A549 (cell line): Measurements from ENCODE around the gene B9D2.

Source experiments
- CEBPB ChIP-seq, 2 experiments: fragments of >200 bp in 1 of 2; sonication (Bioruptor Twin) in 1 of 2; formaldehyde crosslinking in 1 of 2; IDR thresholded peaks; 2 replicates each; pipeline ENCODE4 v1.6.1; 2012 to 2016
- CTCF ChIP-seq: fragments of >200 bp; sonication (Bioruptor Twin); formaldehyde crosslinking; IDR thresholded peaks from 3 replicates; pipeline ENCODE4 v1.5.1; 2016
- EP300 ChIP-seq, 2 experiments: fragments of >200 bp; sonication (Bioruptor Twin); formaldehyde crosslinking; IDR thresholded peaks; 2 replicates in 1 of 2; 3 replicates in 1 of 2; pipeline ENCODE4 v1.6.1; 2016 to 2017
- ESRRA ChIP-seq: fragments of 150-350 bp; IDR thresholded peaks from 2 replicates; pipeline ENCODE4 v1.6.1; 2014; ENCODE audit warnings: mild to moderate bottlenecking, low read length, borderline replicate concordance
- GATA3 ChIP-seq: IDR thresholded peaks from 2 replicates; pipeline ENCODE4 v1.6.1; 2012; ENCODE audit warnings: borderline replicate concordance
- JUNB ChIP-seq: fragments of >200 bp; sonication (Bioruptor Twin); formaldehyde crosslinking; IDR thresholded peaks from 2 replicates; pipeline ENCODE4 v1.6.1; 2016
- POLR2A ChIP-seq: IDR thresholded peaks from 2 replicates; pipeline ENCODE4 v1.6.1; 2012; ENCODE audit warnings: mild to moderate bottlenecking, low read length
- POLR2AphosphoS2 ChIP-seq: conservative IDR thresholded peaks from 2 replicates; pipeline ENCODE4 v1.6.1; 2012; ENCODE audit warnings: low read length, improper control_type of control experiment, inconsistent platforms
- RAD21 ChIP-seq, 2 experiments: fragments of >200 bp in 1 of 2; sonication (Bioruptor Twin) in 1 of 2; formaldehyde crosslinking in 1 of 2; IDR thresholded peaks in 1 of 2; conservative IDR thresholded peaks in 1 of 2; 2 replicates in 1 of 2; 3 replicates in 1 of 2; pipeline ENCODE4 v1.6.1; 2012 to 2018; ENCODE audit warnings: inconsistent platforms in 1 of 2
- RCOR1 ChIP-seq: fragments of 150-350 bp; IDR thresholded peaks from 2 replicates; pipeline ENCODE4 v1.6.1; 2014; ENCODE audit warnings: antibody characterized with exemption, low read length, low read depth
- RFX5 ChIP-seq: fragments of 450-650 bp; IDR thresholded peaks from 2 replicates; pipeline ENCODE4 v1.7.1; 2014; ENCODE audit warnings: antibody characterized with exemption, mild to moderate bottlenecking, moderate library complexity
- RNF2 ChIP-seq: fragments of 200-600 bp; sonication (generic); IDR thresholded peaks from 2 replicates; pipeline ENCODE4 v1.6.1; 2016; ENCODE audit warnings: low read depth, mild to moderate bottlenecking, antibody characterized with exemption, moderate library complexity, borderline replicate concordance
- SMC3 ChIP-seq: fragments of >200 bp; sonication (Bioruptor Twin); formaldehyde crosslinking; IDR thresholded peaks from 3 replicates; pipeline ENCODE4 v1.6.1; 2018; ENCODE audit warnings: inconsistent platforms
- TF ChIP-seq, protein P1 (sequence below): fragments of 200-600 bp; sonication (generic); IDR thresholded peaks from 2 replicates; pipeline ENCODE4 v1.6.1; 2016; ENCODE audit warnings: antibody characterized with exemption, mild to moderate bottlenecking, moderate library complexity

GRCh38 chr19:41316306-41316920 is 47.5 kb downstream of the B9D2 start:
- no peak for TF ChIP-seq CTCF
- no peak for TF ChIP-seq SMC3
- TF ChIP-seq, protein P1, sequence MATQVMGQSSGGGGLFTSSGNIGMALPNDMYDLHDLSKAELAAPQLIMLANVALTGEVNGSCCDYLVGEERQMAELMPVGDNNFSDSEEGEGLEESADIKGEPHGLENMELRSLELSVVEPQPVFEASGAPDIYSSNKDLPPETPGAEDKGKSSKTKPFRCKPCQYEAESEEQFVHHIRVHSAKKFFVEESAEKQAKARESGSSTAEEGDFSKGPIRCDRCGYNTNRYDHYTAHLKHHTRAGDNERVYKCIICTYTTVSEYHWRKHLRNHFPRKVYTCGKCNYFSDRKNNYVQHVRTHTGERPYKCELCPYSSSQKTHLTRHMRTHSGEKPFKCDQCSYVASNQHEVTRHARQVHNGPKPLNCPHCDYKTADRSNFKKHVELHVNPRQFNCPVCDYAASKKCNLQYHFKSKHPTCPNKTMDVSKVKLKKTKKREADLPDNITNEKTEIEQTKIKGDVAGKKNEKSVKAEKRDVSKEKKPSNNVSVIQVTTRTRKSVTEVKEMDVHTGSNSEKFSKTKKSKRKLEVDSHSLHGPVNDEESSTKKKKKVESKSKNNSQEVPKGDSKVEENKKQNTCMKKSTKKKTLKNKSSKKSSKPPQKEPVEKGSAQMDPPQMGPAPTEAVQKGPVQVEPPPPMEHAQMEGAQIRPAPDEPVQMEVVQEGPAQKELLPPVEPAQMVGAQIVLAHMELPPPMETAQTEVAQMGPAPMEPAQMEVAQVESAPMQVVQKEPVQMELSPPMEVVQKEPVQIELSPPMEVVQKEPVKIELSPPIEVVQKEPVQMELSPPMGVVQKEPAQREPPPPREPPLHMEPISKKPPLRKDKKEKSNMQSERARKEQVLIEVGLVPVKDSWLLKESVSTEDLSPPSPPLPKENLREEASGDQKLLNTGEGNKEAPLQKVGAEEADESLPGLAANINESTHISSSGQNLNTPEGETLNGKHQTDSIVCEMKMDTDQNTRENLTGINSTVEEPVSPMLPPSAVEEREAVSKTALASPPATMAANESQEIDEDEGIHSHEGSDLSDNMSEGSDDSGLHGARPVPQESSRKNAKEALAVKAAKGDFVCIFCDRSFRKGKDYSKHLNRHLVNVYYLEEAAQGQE = no peak
- no peak for TF ChIP-seq CEBPB (IDR thresholded peaks at IDR 0.05)
- no peak for TF ChIP-seq EP300 (IDR thresholded peaks at IDR 0.05)
- TF ChIP-seq POLR2AphosphoS2 = no peak; the same call in 1 of the 2 replicates
- no peak for TF ChIP-seq ESRRA
- no peak for TF ChIP-seq POLR2A
- TF ChIP-seq RFX5 = no peak
- TF ChIP-seq JUNB = no peak
- TF ChIP-seq RNF2 = no peak
- TF ChIP-seq RAD21 (conservative IDR thresholded peaks at IDR 0.05 in 1 of 2, IDR thresholded peaks at IDR 0.05 in 1 of 2) = no peak
- TF ChIP-seq RCOR1 = no peak
- TF ChIP-seq GATA3 = no peak
